Fibroblast of villous mesenchyme (primary cell): Measurements from ENCODE around the gene HACD3. TPM values are rescaled to one million over a fixed set of nuclear protein-coding genes. Genes with fewer than 3 reads are reported as not detected.

Experiments
- DNase-seq: peaks from one replicate; pipeline ENCODE4 v3.0.0-alpha.2; 2010; ENCODE audit warnings: low read depth
- H3K4me3 ChIP-seq: 2 replicates; pipeline ENCODE4 v1.5.1; 2011; ENCODE audit warnings: low read depth, mild to moderate bottlenecking, low read length
- total RNA-seq: library from RNA; depleted of rRNA; stranded (reverse); fragments of >200 nt; gene quantifications from 2 replicates; pipeline ENCODE4 v1.2.3, GENCODE V29; 2012
- TF ChIP-seq, protein P1 (sequence below): IDR thresholded peaks from 2 replicates; pipeline ENCODE4 v1.5.1; 2012; ENCODE audit warnings: low read depth, mild to moderate bottlenecking, low read length; ENCODE audit not compliant: insufficient read depth

Gene HACD3
- total RNA-seq, 1 donor = 92.0 TPM

DNA sequence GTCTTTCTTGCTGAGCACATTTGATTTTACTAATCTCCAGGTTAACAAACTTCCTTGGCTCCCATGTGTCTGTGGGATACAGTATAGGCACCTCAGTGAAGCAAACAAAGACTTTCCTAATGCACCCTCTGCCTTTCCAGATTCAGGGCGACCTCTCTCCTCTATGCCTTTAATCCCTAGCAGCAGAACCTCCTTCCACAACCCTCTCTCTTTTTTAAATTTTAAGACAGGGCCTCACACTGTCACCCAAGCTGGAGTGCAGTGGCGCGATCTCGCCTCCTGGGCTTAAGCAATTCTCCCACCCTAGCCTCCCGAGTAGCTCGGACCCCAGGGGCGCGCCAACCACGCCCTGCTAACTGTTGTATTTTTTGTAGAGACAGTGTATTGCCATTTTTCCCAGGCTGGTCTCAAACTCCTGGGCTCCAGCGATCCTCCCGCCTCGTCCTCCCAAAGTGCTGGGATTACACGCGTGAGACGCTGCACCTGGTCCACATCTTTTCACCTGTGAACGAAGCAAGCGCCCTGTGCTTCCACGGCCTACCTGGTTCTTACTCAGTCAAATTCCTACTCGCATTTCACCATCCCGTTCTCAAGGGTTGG is 1.7 kb upstream of the HACD3 start:
- TF ChIP-seq, protein P1, sequence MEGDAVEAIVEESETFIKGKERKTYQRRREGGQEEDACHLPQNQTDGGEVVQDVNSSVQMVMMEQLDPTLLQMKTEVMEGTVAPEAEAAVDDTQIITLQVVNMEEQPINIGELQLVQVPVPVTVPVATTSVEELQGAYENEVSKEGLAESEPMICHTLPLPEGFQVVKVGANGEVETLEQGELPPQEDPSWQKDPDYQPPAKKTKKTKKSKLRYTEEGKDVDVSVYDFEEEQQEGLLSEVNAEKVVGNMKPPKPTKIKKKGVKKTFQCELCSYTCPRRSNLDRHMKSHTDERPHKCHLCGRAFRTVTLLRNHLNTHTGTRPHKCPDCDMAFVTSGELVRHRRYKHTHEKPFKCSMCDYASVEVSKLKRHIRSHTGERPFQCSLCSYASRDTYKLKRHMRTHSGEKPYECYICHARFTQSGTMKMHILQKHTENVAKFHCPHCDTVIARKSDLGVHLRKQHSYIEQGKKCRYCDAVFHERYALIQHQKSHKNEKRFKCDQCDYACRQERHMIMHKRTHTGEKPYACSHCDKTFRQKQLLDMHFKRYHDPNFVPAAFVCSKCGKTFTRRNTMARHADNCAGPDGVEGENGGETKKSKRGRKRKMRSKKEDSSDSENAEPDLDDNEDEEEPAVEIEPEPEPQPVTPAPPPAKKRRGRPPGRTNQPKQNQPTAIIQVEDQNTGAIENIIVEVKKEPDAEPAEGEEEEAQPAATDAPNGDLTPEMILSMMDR = no peak
- no peak overlapping the region for H3K4me3 ChIP-seq
- DNase-seq = no peak

DNA sequence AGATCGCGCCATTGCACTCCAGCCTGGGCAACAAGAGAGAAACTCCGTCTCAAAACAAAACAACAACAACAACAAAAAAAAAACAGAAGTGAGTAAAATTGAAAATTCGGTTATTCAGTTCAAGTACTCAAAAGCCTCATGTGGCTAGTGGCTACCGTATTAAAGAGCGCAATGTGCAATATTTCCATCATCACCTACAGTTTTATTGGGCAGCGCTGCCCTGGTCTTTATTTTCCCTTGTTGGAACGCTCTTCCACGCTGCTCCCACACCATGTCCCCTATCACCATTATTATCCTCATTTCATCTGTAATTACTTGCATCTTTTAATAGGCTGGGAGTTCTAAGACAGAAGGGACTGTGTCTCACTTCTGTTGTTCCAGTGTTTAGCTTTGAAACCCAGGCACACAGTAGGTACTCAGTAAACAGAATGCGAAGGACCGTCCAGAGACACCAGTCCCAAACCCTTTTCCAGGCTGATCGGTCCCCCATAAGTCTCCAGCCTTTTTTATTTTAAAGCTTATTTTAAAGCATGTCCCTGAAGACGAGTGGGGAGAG is 423 bp upstream of the HACD3 start:
- TF ChIP-seq, protein P1 = no peak
- H3K4me3 ChIP-seq = peak overlapping the region; percentile 72
- peak; percentile 38 for DNase-seq

DNA sequence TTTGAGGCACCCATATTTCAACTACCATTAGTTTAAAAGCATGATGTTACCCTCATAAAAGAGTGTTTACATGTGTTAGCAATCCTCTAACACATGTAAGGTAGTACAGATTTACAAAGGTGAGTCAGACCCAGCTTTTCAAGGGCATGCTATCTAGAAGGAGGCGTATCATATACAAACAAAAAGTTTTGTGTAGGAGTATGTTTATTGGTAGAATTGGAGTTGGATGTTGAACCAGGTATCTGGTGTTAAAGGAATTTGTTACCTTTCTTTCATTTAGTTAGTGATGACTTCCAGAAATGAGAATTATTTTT is 2.4 kb downstream of the HACD3 start:
- peak; percentile 92 for DNase-seq
- no peak overlapping the region for H3K4me3 ChIP-seq
- TF ChIP-seq, protein P1 = no peak

DNA sequence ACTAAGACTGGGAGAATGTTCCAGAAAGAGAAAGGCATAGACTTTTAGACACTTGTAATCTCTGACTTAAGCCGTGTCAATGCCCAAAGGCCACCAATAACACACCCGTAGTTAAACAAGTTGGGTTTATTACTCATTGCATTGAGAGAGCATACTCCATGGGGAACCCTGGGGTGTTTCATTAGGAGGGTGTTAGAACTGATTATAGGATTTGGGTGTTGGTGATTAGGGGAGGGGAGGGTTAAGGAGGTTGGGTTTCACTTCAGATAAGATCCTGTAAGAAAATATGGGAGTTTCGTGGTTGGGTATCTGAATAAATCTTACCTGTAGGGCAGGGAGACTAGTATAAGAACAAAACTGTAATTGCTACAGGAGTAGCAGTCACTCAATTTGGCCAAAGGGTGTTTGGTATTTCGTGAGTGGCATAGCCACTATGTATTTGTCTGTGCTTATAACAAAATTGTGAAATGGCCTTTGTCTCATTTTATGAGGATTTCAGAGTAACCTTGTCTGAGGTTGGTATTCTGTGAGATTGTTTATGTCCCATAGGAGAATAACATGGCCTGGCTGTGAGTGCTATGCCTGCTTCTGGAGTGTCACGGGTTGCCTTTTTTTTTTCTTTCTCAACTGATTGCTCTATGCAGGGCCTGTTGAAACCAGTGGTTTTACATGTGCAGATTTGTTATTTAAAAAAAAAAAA is 2.9 kb downstream of the HACD3 start:
- TF ChIP-seq, protein P1 = no peak
- DNase-seq = peak; percentile 74
- peak overlapping the region; percentile 2 for H3K4me3 ChIP-seq

DNA sequence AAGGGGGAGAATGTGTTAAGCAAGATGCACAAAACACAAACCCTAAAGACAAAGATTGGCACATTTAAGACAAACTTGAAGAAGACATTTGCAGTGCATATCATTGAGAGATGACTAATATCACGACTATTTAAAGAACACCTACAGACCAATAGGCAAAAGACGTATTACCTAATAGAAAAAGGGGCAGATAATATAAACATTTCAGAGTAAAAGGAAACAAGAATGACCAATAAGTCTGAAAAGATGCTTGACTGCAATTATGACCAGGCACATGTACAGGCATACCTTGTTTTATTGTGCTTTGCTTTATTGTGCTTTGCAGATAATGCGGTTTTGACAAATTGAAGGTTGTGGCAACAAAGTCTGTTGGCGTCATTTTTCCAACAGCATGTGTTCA is 4.9 kb downstream of the HACD3 start:
- H3K4me3 ChIP-seq = no peak overlapping the region
- no peak for DNase-seq
- TF ChIP-seq, protein P1 = no peak

DNA sequence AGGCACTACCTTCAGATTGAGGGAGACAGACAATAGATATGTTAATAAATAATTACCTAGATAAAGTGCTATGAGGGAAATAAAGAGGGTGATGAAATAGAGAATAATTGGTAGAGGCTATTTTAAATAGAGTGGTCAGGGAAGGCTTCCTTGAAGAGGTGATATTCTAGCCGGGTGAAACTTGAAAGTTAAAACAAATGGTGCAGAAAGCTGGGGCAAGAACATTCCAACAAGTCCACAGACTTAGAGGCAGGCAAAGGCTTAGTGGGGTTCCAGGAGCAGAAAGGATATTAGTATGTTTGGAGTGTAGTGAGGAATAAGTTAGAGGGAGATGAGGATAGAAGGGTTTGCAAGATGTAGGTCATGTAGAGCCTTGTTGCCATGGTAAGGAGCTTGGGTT is 10.1 kb downstream of the HACD3 start:
- DNase-seq = no peak
- TF ChIP-seq, protein P1 = no peak
- no peak overlapping the region for H3K4me3 ChIP-seq
